Liver (tissue), 2 donors: ENCODE results near the gene AMPH.

Experiments used
- CTCF ChIP-seq: fragments of 150-350 bp; IDR thresholded peaks from 2 replicates; pipeline ENCODE4 v1.5.1; 2017; ENCODE audit warnings: improper control_type of control experiment, low read depth, low read length; ENCODE audit not compliant: missing input control
- MAX ChIP-seq: IDR thresholded peaks from 2 replicates; pipeline ENCODE4 v1.6.1; 2016; ENCODE audit warnings: antibody characterized with exemption
- donor health status: healthy.

DNA sequence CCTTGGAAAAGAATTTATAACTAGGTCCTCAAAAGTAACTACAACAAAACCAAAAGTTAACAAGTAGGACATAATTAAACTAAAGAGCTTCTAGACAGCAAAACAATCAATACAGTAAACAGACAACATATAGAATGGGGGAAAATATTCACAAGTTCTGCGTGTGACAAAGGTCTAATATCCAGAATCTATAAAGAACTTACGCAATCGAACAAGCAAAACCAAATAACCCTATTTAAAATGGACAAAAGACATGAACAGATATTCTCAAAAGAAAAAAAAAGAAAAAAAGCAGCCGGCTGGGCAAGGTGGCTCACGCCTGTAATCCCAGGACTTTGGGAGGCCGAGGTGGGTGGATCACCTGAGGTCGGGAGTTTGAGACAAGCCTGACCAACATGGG, 33.8 kb upstream of the AMPH start:
- TF ChIP-seq CTCF (no peak), MAX (no peak)
